ENCODE data around the gene NGEF. TPM values are rescaled to one million over a fixed set of nuclear protein-coding genes. Genes with fewer than 3 reads are reported as not detected.

Gene NGEF
- total and polyA plus RNA-seq, 10 of the 15 experiments (the other 5 are each of a cell fraction or from before 2014, with no cell fraction given): 0.12 TPM; not detected in 9

DNA sequence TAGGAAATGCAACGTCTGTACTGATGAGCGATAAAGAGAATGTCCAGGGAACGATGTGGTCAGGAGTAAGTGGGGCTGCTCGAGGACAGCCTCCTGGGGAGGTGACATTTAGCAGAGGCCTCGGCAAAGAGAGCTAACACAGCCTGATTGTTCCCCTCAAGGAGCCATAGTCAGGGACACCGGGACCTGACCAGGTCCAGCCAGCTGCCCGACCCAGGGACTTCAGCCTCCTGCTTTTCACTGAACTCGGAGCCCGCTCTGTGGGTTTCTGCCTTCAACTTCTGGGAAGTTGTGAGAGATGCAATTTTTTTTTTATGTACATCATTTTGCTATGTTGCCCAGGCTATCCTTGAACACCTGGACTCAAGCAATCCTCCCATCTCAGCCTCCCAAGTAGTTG, 29.5 kb upstream of the NGEF start:
- H3K4me2 ChIP-seq (ENCODE audit: control insufficient read depth, insufficient read depth): no peak overlapping the region
- TF ChIP-seq CHD2 (IDR thresholded peaks at IDR 0.05; ENCODE audit: borderline replicate concordance, low read depth, low read length) (no peak), ZNF207 (IDR thresholded peaks at IDR 0.05; ENCODE audit: borderline replicate concordance) (no peak), POLR2A (IDR thresholded peaks at IDR 0.05; ENCODE audit: low read depth, low read length) (no peak), STAT3 (IDR thresholded peaks at IDR 0.05; ENCODE audit: low read depth, low read length) (no peak), MEF2A (IDR thresholded peaks at IDR 0.05; ENCODE audit: insufficient read depth, low read depth, low read length) (no peak), MXI1 (IDR thresholded peaks at IDR 0.05; ENCODE audit: low read depth, low read length) (no peak), CHD1 (IDR thresholded peaks at IDR 0.05; ENCODE audit: low read depth, low read length) (no peak), NFIC (IDR thresholded peaks at IDR 0.05; ENCODE audit: low read depth, low read length) (no peak)
- TF ChIP-seq, protein P1, sequence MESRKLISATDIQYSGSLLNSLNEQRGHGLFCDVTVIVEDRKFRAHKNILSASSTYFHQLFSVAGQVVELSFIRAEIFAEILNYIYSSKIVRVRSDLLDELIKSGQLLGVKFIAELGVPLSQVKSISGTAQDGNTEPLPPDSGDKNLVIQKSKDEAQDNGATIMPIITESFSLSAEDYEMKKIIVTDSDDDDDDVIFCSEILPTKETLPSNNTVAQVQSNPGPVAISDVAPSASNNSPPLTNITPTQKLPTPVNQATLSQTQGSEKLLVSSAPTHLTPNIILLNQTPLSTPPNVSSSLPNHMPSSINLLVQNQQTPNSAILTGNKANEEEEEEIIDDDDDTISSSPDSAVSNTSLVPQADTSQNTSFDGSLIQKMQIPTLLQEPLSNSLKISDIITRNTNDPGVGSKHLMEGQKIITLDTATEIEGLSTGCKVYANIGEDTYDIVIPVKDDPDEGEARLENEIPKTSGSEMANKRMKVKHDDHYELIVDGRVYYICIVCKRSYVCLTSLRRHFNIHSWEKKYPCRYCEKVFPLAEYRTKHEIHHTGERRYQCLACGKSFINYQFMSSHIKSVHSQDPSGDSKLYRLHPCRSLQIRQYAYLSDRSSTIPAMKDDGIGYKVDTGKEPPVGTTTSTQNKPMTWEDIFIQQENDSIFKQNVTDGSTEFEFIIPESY (IDR thresholded peaks at IDR 0.05): no peak
- TF ChIP-seq, protein P2, sequence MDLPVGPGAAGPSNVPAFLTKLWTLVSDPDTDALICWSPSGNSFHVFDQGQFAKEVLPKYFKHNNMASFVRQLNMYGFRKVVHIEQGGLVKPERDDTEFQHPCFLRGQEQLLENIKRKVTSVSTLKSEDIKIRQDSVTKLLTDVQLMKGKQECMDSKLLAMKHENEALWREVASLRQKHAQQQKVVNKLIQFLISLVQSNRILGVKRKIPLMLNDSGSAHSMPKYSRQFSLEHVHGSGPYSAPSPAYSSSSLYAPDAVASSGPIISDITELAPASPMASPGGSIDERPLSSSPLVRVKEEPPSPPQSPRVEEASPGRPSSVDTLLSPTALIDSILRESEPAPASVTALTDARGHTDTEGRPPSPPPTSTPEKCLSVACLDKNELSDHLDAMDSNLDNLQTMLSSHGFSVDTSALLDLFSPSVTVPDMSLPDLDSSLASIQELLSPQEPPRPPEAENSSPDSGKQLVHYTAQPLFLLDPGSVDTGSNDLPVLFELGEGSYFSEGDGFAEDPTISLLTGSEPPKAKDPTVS (IDR thresholded peaks at IDR 0.05; ENCODE audit: low read depth, low read length): no peak
- TF ChIP-seq, protein P3, sequence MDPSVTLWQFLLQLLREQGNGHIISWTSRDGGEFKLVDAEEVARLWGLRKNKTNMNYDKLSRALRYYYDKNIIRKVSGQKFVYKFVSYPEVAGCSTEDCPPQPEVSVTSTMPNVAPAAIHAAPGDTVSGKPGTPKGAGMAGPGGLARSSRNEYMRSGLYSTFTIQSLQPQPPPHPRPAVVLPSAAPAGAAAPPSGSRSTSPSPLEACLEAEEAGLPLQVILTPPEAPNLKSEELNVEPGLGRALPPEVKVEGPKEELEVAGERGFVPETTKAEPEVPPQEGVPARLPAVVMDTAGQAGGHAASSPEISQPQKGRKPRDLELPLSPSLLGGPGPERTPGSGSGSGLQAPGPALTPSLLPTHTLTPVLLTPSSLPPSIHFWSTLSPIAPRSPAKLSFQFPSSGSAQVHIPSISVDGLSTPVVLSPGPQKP (IDR thresholded peaks at IDR 0.05; ENCODE audit: low read depth, low read length): no peak
- no peak overlapping the region for H3K4me3 ChIP-seq
- H4K20me1 ChIP-seq (ENCODE audit: control insufficient read depth, insufficient read depth): no peaks in the 10 kb centered on the region; the same call in 1 of the 2 replicates
- H2AFZ ChIP-seq (ENCODE audit: control insufficient read depth, low read depth, low read length): no peak overlapping the region
- ChIA-PET CTCF (interaction anchor here (0.6 to 4.0 kb wide), 2 partner anchors 11 to 12 kb away, joined by 3 to 23 read pairs; no protein-coding TSS in a partner anchor), RAD21 (ENCODE audit: unreplicated experiment) (no interaction called here), SMC1A (ENCODE audit: uncharacterized antibody, unreplicated experiment) (no interaction called here), POLR2A (no interaction called here)
- no peaks in the 10 kb centered on the region for H3K4me1 ChIP-seq (ENCODE audit: control insufficient read depth, insufficient read depth, low read length)
- ATAC-seq (no peak), FAIRE-seq (no peak), DNase-seq (ENCODE audit: low read depth, low spot score) (no peak)
- H3K79me2 ChIP-seq (ENCODE audit: control insufficient read depth, insufficient read depth, low read length): no peaks in the 10 kb centered on the region
- no peak overlapping the region for H3K27ac ChIP-seq (ENCODE audit: control insufficient read depth, insufficient read depth)
- no peaks in the 10 kb centered on the region for H3K36me3 ChIP-seq (ENCODE audit: control insufficient read depth in 2 of 2, insufficient read depth in 2 of 2, low read length in 1 of 2)
- no peaks in the 10 kb centered on the region; a peak in 2 of 4 replicates for H3K27me3 ChIP-seq (replicated peaks in 1 of 2; ENCODE audit: control insufficient read depth in 2 of 2, insufficient read depth in 2 of 2, low read length in 1 of 2)
- intact Hi-C loops (cut with micrococcal nuclease; ENCODE audit: unreplicated experiment): no loop called here
- 38% methylated on average over 9 of the region's 9 CpGs for WGBS (ENCODE audit: insufficient coverage, insufficient replicate concordance, low lambda C conversion rate, missing lambda C conversion rate)
- H3K9me3 ChIP-seq (replicated peaks; ENCODE audit: control insufficient read depth, insufficient read depth, low read length): no peaks in the 10 kb centered on the region
- no peak overlapping the region for H3K9ac ChIP-seq (ENCODE audit: control insufficient read depth, insufficient read depth, low read length)
- in situ Hi-C loops (cut with MboI): no loop called here
- no TSS peak for BruUV-seq (replicated peaks)
